ENCODE results near the gene RAD51C.
"Not testable (repeated sequence)": the region's sequence is repeated elsewhere in the genome, so short reads cannot be mapped to it uniquely, and the experiment has no call there.

Gene RAD51C

GRCh38 chr17:58692239-58693055 lies at the start of gene RAD51C:
RAD51C (plus strand) TSS chr17:58692602; CDS start chr17:58692644, 42 bp downstream.
- peak; percentile 45 for DNase-seq

GRCh38 chr17:58643147-58643546 lies 49.3 kb upstream of the RAD51C start:
- peak; percentile 32 for DNase-seq

DNA sequence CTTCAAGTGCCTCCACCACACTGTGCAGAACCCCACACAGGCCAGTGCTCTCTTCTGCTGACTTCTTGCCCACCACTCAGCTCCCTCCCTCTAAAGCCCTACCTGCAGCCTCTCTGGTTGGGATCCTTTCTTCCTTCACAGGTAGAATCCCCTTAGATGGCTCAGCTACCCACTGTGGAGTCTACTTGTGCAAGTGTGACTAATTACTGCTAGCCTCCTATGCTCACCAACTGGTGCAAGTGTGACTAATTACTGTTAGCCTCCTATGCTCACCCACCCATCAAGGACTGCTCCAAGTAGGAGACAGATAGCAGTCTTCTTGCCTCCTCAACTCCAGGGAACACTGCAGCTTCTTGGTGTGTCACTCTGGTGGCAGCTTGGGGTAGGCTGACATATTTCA lies 44.2 kb upstream of the RAD51C start:
- DNase-seq: no peak

DNA sequence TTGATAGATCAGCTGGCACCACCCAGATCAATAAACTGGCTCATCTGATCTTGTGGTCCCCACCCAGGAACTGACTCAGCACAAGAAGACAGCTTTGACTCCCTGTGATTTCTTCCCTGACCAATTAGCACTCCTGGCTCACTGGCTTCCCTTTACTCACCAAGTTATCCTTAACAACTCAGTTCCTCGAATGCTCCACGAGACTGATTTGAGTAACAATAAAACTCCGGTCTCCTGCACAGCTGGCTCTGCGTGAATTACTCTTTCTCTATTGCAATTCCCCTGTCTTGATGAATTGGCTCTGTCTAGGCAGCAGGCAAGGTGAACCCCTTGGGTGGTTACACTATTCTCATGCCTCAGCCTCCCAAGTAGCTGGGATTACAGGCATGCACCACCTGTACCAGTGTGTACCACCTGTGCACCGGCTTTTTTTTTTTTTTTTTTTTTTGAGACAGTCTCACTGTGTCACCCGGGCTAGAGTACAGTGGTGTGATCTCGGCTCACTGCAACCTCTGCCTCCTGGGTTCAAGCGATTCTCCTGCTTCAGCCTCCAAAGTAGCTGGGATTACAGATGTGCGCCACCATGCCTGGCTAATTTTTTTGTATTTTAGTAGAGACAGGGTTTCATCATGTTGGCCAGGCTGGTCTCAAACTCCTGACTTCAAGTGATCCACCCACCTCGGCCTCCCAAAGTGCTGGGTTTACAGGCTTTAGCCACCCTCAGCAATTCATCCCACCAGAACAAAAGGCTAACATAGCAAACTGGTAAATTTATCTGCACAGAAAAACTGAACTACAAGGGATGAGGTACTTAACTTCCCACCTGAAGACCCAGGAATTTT lies 34.2 kb upstream of the RAD51C start:
- not testable (repeated sequence) for DNase-seq

GRCh38 chr17:58658804-58659713 lies 33.3 kb upstream of the RAD51C start:
- peak; percentile 35 for DNase-seq

DNA sequence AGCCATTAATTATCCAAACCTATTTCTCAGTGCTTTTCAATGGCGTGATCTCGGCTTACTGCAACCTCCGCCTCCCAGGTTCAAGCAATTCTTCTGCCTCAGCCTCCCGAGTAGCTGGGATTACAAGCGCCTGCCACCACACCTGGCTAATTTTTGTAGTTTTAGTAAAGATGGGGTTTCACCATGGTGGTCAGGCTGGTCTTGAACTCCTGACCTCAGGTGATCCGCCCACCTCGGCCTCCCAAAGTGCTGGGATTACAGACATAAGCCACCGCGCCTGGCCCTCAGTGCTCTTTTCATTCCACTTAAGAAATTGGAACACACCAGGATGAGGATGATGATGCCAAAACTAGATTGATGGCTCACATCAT lies 32.7 kb upstream of the RAD51C start:
- not testable (repeated sequence) for DNase-seq

GRCh38 chr17:58660621-58661020 lies 31.8 kb upstream of the RAD51C start:
- no peak for DNase-seq

DNA sequence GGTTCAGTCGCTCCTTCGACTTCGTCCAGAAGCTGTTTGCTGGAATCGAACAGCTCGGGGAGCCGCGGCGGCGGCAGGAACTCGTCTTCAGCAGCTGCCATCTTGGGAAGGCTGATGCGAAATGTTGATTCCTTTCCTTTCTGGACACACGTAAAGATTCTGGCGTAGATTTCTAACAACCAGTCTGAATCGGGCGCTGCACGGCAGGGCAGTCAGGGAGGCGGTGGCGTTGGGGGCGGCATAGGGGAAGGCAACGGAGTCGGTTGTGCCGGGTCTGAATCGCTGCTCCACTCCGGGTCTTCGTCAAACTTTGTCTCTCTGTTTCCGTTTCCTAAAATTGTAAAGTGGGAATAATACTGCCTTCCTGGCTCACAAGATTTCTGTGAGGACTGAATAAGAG lies 30.9 kb upstream of the RAD51C start:
- DNase-seq: no peak

- no peak for DNase-seq
Observed at GRCh38 chr17:58664302-58664701, 28.1 kb upstream of the RAD51C start.

DNA sequence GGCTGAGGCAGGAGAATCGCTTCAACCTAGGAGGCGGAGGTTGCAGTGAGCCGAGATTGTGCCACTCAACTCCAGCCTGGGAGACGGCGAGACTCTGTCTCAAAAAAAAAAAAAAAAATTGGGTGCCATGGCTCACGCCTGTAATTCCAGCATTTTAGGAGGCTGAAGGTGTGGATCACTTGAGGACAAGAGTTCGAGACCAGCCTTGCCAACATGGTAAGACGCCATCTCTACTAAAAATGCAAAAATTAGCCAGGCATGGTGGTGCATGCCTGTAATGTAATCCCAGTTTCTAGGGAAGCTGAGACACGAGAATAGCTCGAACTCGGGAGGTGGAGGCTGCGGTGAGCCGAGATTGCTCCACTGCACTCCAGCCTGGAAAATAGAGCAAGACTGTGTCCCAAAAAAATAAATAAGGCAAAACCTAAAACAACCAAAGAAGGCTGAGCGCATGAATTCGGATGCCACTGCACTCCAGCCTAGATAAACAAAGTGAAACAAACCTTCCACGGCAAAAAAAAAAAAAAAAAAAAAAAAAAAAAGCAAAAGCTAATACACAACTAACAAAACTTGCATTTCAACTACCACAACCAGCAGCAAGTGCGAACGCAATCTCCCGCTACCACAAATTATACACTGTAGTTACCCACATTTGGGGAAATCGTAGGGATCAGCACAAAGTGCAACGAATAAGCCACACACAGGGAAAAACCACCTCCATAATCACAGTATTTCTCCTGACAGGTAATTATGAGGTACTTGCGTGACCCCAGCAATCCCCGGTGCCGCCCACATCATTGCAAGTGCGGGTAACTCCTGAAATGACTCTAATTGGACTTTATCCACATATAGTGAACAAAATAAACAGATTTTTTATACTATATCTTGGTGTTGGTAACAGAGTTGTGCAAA lies 26.2 kb upstream of the RAD51C start:
- DNase-seq: no peak

GRCh38 chr17:58666858-58667267 lies 25.5 kb upstream of the RAD51C start:
- no peak for DNase-seq

GRCh38 chr17:58667934-58668597 lies 24.3 kb upstream of the RAD51C start:
- DNase-seq: no peak

DNA sequence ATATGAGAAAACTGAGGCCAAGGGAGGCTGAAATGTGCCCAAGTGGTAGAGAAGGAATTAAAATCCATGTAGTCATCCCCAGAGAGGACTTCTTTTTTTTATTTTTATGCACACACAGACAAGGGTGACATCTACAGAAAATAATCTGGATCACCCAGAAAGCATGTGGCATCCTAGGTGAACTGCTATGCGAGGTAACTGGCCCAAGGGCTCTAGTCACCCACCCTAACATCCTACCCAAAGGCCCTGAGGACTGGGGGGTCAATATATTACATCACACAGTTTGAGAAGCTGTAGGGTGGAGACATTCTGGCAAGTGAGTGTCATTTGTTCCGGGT lies 23.8 kb upstream of the RAD51C start:
- DNase-seq: no peak

- no peak for DNase-seq
Observed at GRCh38 chr17:58669853-58670252, 22.5 kb upstream of the RAD51C start.

DNA sequence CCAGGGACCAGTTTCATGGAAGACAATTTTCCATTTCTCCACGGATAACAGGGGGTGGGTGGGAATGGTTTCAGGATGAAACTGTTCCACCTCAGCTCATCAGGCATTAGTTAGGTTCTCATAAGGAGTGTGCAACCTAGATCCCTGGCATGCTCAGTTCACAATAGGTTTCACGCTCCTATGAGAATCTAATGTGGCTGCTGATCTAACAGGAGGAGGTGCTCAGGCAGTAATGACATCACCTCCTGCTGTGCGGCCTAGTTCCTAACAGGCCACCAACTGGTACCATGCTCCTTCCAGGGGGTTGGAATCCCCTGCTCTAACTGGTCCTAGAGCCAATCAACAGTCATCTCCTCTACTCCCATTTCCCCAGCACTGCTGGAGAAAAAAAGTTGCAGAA lies 20.4 kb upstream of the RAD51C start:
- no peak for DNase-seq

- DNase-seq: no peak
Observed at GRCh38 chr17:58677194-58677880, 15.1 kb upstream of the RAD51C start.

DNA sequence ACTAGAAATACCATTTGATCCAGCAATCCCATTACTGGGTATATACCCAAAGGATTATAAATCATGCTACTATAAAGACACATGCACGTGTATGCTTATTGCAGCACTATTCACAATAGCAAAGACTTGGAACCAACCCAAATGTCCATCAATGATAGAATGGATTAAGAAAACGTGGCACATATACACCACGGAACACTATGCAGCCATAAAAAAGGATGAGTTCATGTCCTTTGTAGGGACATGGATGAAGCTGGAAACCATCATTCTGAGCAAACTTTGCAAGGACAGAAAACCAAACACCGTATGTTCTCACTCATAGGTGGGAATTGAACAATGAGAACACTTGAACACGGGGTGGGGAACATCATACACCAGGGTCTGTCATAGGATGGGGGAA lies 14.1 kb upstream of the RAD51C start:
- not testable (repeated sequence) for DNase-seq

DNA sequence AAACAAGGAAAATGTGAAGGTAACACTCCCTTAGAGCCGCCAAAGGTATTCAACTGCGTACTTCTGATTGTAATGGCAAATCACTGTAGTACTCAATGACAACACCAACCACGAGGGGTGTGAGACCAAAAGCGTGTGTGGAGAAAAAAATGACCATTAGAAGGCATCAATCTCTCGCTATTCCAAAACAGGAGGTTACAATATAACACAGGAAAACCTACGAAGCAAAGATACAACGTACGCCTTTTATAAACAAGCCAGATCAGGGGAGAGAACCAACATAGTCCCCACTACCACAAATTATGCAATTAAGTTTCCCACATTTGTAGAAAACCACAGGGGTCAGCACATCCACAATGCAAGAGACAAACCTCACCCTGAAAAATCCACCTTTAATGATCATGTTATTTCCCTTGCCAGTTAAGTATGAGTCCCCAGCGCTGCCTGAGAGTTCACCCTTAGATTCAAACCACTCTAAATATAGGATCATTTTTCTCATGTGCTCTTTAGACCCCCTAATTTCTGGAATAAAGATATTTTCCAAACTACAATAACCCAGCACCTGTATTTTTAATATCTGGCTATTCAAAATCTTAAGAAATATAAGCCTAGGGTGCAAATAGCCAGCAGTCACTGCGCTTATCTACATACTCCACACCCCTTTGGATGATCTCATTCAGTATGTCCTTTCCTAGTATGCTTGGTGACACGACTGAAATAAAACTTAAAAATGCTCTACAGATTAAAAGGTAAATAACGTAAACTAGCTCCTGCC lies 13.0 kb upstream of the RAD51C start:
- DNase-seq: no peak

DNA sequence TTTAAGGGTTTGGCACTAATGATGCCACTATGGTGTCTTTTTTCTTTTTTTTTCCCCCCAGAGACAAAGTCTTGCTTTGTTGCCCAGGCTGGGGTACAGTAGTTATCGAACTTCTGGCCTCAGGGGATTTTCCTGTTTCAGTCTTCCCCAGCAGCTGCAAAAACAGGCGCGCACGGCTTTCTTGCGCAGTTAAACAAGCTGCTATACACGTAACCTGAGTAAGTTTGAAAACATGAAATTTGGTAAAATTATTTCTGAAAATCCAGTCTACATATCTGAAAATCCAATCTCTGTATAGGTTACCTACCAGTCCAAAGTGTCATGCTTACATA lies 12.4 kb upstream of the RAD51C start:
- no peak for DNase-seq

- DNase-seq: no peak
Observed at GRCh38 chr17:58684003-58684402, 8.4 kb upstream of the RAD51C start.

Data from 8988T (cell line).